Stimulated activated naive CD4-positive, alpha-beta T cell (primary cell): Measurements from ENCODE around the gene COLQ.
"Not testable (repeated sequence)": the region's sequence is repeated elsewhere in the genome, so short reads cannot be mapped to it uniquely, and the experiment has no call there.

ENCODE experiments used
- DNase-seq, 6 experiments: peaks; one replicate each; lab custom pipeline; 2025; lab: John Stamatoyannopoulos, UW

COLQ gene

GRCh38 chr3:15521573-15521965 lies at the start of gene COLQ:
TSS of gene COLQ (minus strand) at chr3:15521706. CDS start at chr3:15521625, 81 bp downstream.
- no peak for DNase-seq

GRCh38 chr3:15563190-15563589 lies 41.7 kb upstream of the COLQ start:
- DNase-seq: no peak

GRCh38 chr3:15562560-15562959 lies 41.1 kb upstream of the COLQ start:
- DNase-seq: no peak

- no peak for DNase-seq
Measured at GRCh38 chr3:15558581-15558980, 37.1 kb upstream of the COLQ start.

- DNase-seq: peak in 4 of 6 experiments; percentile 6 to 68 (median 32)
Measured at GRCh38 chr3:15557511-15557946, 36.0 kb upstream of the COLQ start.

GRCh38 chr3:15556512-15556911 lies 35.0 kb upstream of the COLQ start:
- DNase-seq: no peak

- no peak for DNase-seq
Measured at GRCh38 chr3:15553749-15554148, 32.2 kb upstream of the COLQ start.

GRCh38 chr3:15551902-15552301 lies 30.4 kb upstream of the COLQ start:
- no peak for DNase-seq

GRCh38 chr3:15549846-15550245 lies 28.3 kb upstream of the COLQ start:
- DNase-seq: no peak

GRCh38 chr3:15542614-15543013 lies 21.1 kb upstream of the COLQ start:
- DNase-seq: no peak

GRCh38 chr3:15541371-15541770 lies 19.9 kb upstream of the COLQ start:
- DNase-seq: no peak

GRCh38 chr3:15539066-15539465 lies 17.6 kb upstream of the COLQ start:
- DNase-seq: no peak

GRCh38 chr3:15538345-15538744 lies 16.8 kb upstream of the COLQ start:
- DNase-seq: no peak

- DNase-seq: no peak
Measured at GRCh38 chr3:15536856-15537255, 15.3 kb upstream of the COLQ start.

- DNase-seq: no peak
Measured at GRCh38 chr3:15535732-15536131, 14.2 kb upstream of the COLQ start.

GRCh38 chr3:15532614-15533013 lies 11.1 kb upstream of the COLQ start:
- not testable (repeated sequence) for DNase-seq

- DNase-seq: no peak
Measured at GRCh38 chr3:15531346-15531745, 9.8 kb upstream of the COLQ start.

- DNase-seq: no peak
Measured at GRCh38 chr3:15528854-15529537, 7.5 kb upstream of the COLQ start.

GRCh38 chr3:15527031-15527459 lies 5.5 kb upstream of the COLQ start:
- DNase-seq: no peak

- no peak for DNase-seq
Measured at GRCh38 chr3:15525790-15526189, 4.3 kb upstream of the COLQ start.

- DNase-seq: no peak
Measured at GRCh38 chr3:15523660-15524417, 2.3 kb upstream of the COLQ start.

- no peak for DNase-seq
Measured at GRCh38 chr3:15522016-15522415, 510 bp upstream of the COLQ start.

- DNase-seq: no peak
Measured at GRCh38 chr3:15520804-15521572, 518 bp downstream of the COLQ start.
